H9 (cell line): ENCODE results near the gene ANKRD11. TPM values are rescaled to one million over a fixed set of nuclear protein-coding genes. Genes with fewer than 3 reads are reported as not detected.

Source experiments
- DNase-seq: peaks from one replicate; pipeline ENCODE4 v3.0.0-alpha.2; 2017
- H2AFZ ChIP-seq: one replicate; pipeline ENCODE4 v1.6.1; 2013; ENCODE audit warnings: mild to moderate bottlenecking, low read length, control low read depth, moderate library complexity
- H2AK5ac ChIP-seq: 2 replicates; pipeline ENCODE4 v1.6.1; 2013; ENCODE audit warnings: low read length, control low read depth, mixed read lengths; ENCODE audit not compliant: insufficient read length
- H2BK120ac ChIP-seq: one replicate; pipeline ENCODE4 v1.6.1; 2013; ENCODE audit warnings: low read depth, mild to moderate bottlenecking, low read length, control low read depth, inconsistent platforms; ENCODE audit not compliant: poor library complexity, severe bottlenecking
- H2BK12ac ChIP-seq: 2 replicates; pipeline ENCODE4 v1.6.1; 2013; ENCODE audit warnings: low read length, control low read depth, mixed read lengths, low read depth; ENCODE audit not compliant: insufficient read length
- H2BK15ac ChIP-seq: 2 replicates; pipeline ENCODE4 v1.6.1; 2013; ENCODE audit warnings: low read depth, low read length, control low read depth
- H2BK20ac ChIP-seq: one replicate; pipeline ENCODE4 v1.6.1; 2013; ENCODE audit warnings: low read depth, mild to moderate bottlenecking, low read length, control low read depth, inconsistent platforms; ENCODE audit not compliant: poor library complexity, severe bottlenecking
- H2BK5ac ChIP-seq: 2 replicates; pipeline ENCODE4 v1.6.1; 2013; ENCODE audit warnings: low read length, control low read depth, mixed read lengths; ENCODE audit not compliant: insufficient read length
- H3K14ac ChIP-seq: 2 replicates; pipeline ENCODE4 v1.6.1; 2013; ENCODE audit warnings: low read length, control low read depth; ENCODE audit not compliant: insufficient read depth
- H3K18ac ChIP-seq: 2 replicates; pipeline ENCODE4 v1.6.1; 2013; ENCODE audit warnings: low read depth, mild to moderate bottlenecking, mixed read lengths, low read length, control low read depth; ENCODE audit not compliant: insufficient read length
- H3K23ac ChIP-seq: 2 replicates; pipeline ENCODE4 v1.6.1; 2013; ENCODE audit warnings: low read length, control low read depth, mixed read lengths, low read depth; ENCODE audit not compliant: insufficient read length
- H3K23me2 ChIP-seq: 2 replicates; pipeline ENCODE4 v1.6.1; 2013; ENCODE audit warnings: low read depth, mild to moderate bottlenecking, mixed read lengths, low read length, control low read depth; ENCODE audit not compliant: insufficient read length, poor library complexity, severe bottlenecking
- H3K27ac ChIP-seq: 2 replicates; pipeline ENCODE4 v1.5.1; 2013; ENCODE audit warnings: low read length, control low read depth, mixed read lengths, low read depth; ENCODE audit not compliant: insufficient read length
- H3K27me3 ChIP-seq: 2 replicates; pipeline ENCODE4 v1.6.1; 2013; ENCODE audit warnings: low read length, control low read depth, inconsistent platforms; ENCODE audit not compliant: insufficient read depth
- H3K4ac ChIP-seq: 2 replicates; pipeline ENCODE4 v1.6.1; 2013; ENCODE audit warnings: low read depth, mild to moderate bottlenecking, control low read depth, inconsistent platforms, low read length, moderate library complexity
- H3K4me1 ChIP-seq: 2 replicates; pipeline ENCODE4 v1.6.1; 2013; ENCODE audit warnings: low read length, control low read depth, inconsistent platforms; ENCODE audit not compliant: insufficient read depth
- H3K4me2 ChIP-seq: 2 replicates; pipeline ENCODE4 v1.6.1; 2013; ENCODE audit warnings: low read length, control low read depth, mixed read lengths; ENCODE audit not compliant: insufficient read length, insufficient read depth
- H3K56ac ChIP-seq: 2 replicates; pipeline ENCODE4 v1.6.1; 2013; ENCODE audit warnings: low read depth, mild to moderate bottlenecking, mixed read lengths, low read length, control low read depth; ENCODE audit not compliant: insufficient read length
- H3K79me1 ChIP-seq: 2 replicates; pipeline ENCODE4 v1.6.1; 2013; ENCODE audit warnings: low read depth, mild to moderate bottlenecking, moderate library complexity, low read length, control low read depth, inconsistent platforms; ENCODE audit not compliant: insufficient read depth, poor library complexity, severe bottlenecking
- H3K79me2 ChIP-seq: 2 replicates; pipeline ENCODE4 v1.6.1; 2013; ENCODE audit warnings: low read length, control low read depth, inconsistent platforms; ENCODE audit not compliant: insufficient read depth
- H3K9ac ChIP-seq: 2 replicates; pipeline ENCODE4 v1.6.1; 2013; ENCODE audit warnings: low read length, control low read depth, mixed read lengths; ENCODE audit not compliant: insufficient read length; ENCODE audit errors: extremely low read depth
- H3K9me3 ChIP-seq: one replicate; pipeline ENCODE4 v1.6.1; 2013; ENCODE audit warnings: low read depth, low read length, inconsistent platforms; ENCODE audit not compliant: control insufficient read depth
- H3T11ph ChIP-seq: one replicate; pipeline ENCODE4 v1.6.1; 2013; ENCODE audit warnings: mild to moderate bottlenecking, low read length, control low read depth, inconsistent platforms
- H4K20me1 ChIP-seq: one replicate; pipeline ENCODE4 v1.6.1; 2013; ENCODE audit not compliant: control insufficient read depth, insufficient read length, insufficient read depth
- H4K5ac ChIP-seq: 2 replicates; pipeline ENCODE4 v1.6.1; 2013; ENCODE audit warnings: low read depth, mild to moderate bottlenecking, mixed read lengths, low read length, control low read depth; ENCODE audit not compliant: insufficient read length
- H4K8ac ChIP-seq: replicated peaks from 2 replicates; pipeline ENCODE4 v1.6.1; 2013; ENCODE audit warnings: low read length, control low read depth, mixed read lengths, low read depth; ENCODE audit not compliant: insufficient read length
- H4K91ac ChIP-seq: 2 replicates; pipeline ENCODE4 v1.6.1; 2013; ENCODE audit warnings: low read depth, mild to moderate bottlenecking, moderate library complexity, mixed read lengths, low read length, control low read depth; ENCODE audit not compliant: insufficient read length
- H3K27ac Mint-ChIP-seq, 3 experiments: 2 replicates in 2 of 3; 3 replicates in 1 of 3; pipeline ENCODE4 v1.8.0; 2020 to 2021; ENCODE audit warnings: mixed read lengths in 3 of 3, mild to moderate bottlenecking in 1 of 3, moderate library complexity in 1 of 3
- H3K27me3 Mint-ChIP-seq: 2 replicates; pipeline ENCODE4 v1.8.0; 2021; ENCODE audit warnings: low read depth, mild to moderate bottlenecking, moderate library complexity, mixed read lengths
- H3K36me3 Mint-ChIP-seq, 3 experiments: 2 replicates in 2 of 3; 3 replicates in 1 of 3; pipeline ENCODE4 v1.8.0; 2020 to 2021; ENCODE audit warnings: low read depth in 3 of 3, mixed read lengths in 3 of 3; ENCODE audit not compliant: insufficient read depth in 1 of 3
- H3K4me1 Mint-ChIP-seq, 2 experiments: 2 replicates each; pipeline ENCODE4 v1.8.0; 2020; ENCODE audit warnings: mixed read lengths in 2 of 2
- H3K4me3 Mint-ChIP-seq, 2 experiments: 2 replicates in 1 of 2; 3 replicates in 1 of 2; pipeline ENCODE4 v1.8.0; 2020 to 2021; ENCODE audit warnings: mild to moderate bottlenecking in 2 of 2, mixed read lengths in 2 of 2, moderate library complexity in 1 of 2
- H3K9me3 Mint-ChIP-seq, 2 experiments: 2 replicates in 1 of 2; 3 replicates in 1 of 2; pipeline ENCODE4 v1.8.0; 2020; ENCODE audit warnings: mild to moderate bottlenecking in 2 of 2, mixed read lengths in 2 of 2, moderate library complexity in 1 of 2
- WGBS: extraction: QIAGEN DNeasy Blood & Tissue Kit; methylation state at CpG from one replicate; pipeline ENCODE4 v1.1.7; 2013; ENCODE audit warnings: missing lambda C conversion rate, low lambda C conversion rate, mixed read lengths; ENCODE audit not compliant: insufficient read length; ENCODE audit errors: extremely low coverage; 5-methylcytosine and 5-hydroxymethylcytosine counted together
- total RNA-seq: library from RNA; stranded (reverse); gene quantifications from 2 replicates; pipeline ENCODE4 v1.2.1, GENCODE V29; 2021
- TF ChIP-seq, protein P1 (sequence below): fragments of 200-600 bp; sonication (generic); conservative IDR thresholded peaks from 3 replicates; pipeline ENCODE4 v1.8.0; 2021; ENCODE audit warnings: antibody characterized with exemption, mild to moderate bottlenecking

ANKRD11 gene
- total RNA-seq, 1 experiment from 2014 or later, result 181 TPM

DNA sequence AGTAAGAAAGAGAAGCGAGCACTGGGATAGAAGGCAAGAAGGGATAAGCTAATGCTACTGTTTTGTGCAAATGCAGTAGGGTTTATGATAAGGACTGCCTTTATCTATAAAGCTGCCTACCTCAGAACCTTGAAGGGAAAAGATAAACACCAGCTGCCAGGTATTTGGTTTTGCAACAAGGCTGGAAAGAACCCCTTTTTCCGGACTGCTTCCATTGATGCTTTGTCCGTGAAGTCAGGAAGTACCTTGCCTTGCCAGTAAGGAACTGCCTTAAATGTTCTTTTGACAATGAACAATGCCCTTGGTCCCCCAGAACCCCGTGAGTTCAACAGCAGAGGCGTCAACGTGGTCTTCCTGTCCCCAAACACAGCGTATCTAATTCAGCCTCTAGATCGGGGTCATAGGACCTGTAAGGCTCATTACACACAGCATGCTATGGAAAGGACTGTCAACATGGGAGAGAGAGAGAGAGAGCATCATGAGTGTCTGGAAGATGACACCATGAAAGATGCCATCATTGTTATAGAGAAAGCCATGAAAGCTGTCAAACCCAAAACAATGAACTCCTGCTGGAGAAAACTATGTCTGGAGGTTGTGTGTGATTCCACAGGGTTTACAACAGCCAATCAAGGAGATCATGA, 113.4 kb downstream of the ANKRD11 start:
- no peak overlapping the region for H2BK120ac ChIP-seq
- H3K23me2 ChIP-seq, result no peaks in the 10 kb centered on the region
- no peak overlapping the region for H4K5ac ChIP-seq
- no peak overlapping the region for H3K4me2 ChIP-seq
- no peak overlapping the region for H3K14ac ChIP-seq
- no peak overlapping the region for H3K56ac ChIP-seq
- H2BK5ac ChIP-seq, result no peak overlapping the region
- no peaks in the 10 kb centered on the region for H3K9me3 ChIP-seq
- H3T11ph ChIP-seq, result no peak overlapping the region
- no peak overlapping the region for H3K18ac ChIP-seq
- no peak overlapping the region for H2BK12ac ChIP-seq
- H2AFZ ChIP-seq, result no peak overlapping the region
- H3K9me3 Mint-ChIP-seq, result no peaks in the 10 kb centered on the region
- peaks cover 3% of the 10 kb centered on the region for H4K20me1 ChIP-seq
- H3K27me3 ChIP-seq, result no peaks in the 10 kb centered on the region
- no peak overlapping the region for H2BK20ac ChIP-seq
- peaks cover 2% of the 10 kb centered on the region; the same call in 1 of the 2 replicates for H3K4me1 ChIP-seq
- peaks cover 48 to 60% of the 10 kb centered on the region in 2 experiments for H3K4me1 Mint-ChIP-seq
- no peak overlapping the region for H3K4ac ChIP-seq
- no peak overlapping the region for H4K8ac ChIP-seq
- H4K91ac ChIP-seq, result no peak overlapping the region
- TF ChIP-seq, protein P1, sequence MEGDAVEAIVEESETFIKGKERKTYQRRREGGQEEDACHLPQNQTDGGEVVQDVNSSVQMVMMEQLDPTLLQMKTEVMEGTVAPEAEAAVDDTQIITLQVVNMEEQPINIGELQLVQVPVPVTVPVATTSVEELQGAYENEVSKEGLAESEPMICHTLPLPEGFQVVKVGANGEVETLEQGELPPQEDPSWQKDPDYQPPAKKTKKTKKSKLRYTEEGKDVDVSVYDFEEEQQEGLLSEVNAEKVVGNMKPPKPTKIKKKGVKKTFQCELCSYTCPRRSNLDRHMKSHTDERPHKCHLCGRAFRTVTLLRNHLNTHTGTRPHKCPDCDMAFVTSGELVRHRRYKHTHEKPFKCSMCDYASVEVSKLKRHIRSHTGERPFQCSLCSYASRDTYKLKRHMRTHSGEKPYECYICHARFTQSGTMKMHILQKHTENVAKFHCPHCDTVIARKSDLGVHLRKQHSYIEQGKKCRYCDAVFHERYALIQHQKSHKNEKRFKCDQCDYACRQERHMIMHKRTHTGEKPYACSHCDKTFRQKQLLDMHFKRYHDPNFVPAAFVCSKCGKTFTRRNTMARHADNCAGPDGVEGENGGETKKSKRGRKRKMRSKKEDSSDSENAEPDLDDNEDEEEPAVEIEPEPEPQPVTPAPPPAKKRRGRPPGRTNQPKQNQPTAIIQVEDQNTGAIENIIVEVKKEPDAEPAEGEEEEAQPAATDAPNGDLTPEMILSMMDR, result no peak
- WGBS, result no CpG with 5 or more reads among the region's 8 CpGs
- H2BK15ac ChIP-seq, result no peak overlapping the region
- no peak for DNase-seq
- no peak overlapping the region for H3K4me3 Mint-ChIP-seq
- H3K27me3 Mint-ChIP-seq, result no peaks in the 10 kb centered on the region
- peaks cover 82% of the 10 kb centered on the region for H3K79me2 ChIP-seq
- no peaks in the 10 kb centered on the region for H3K79me1 ChIP-seq
- H3K27ac Mint-ChIP-seq, result peak overlapping the region in 1 of 3 experiments; percentile 17; a peak in 1 of 7 replicates
- H2AK5ac ChIP-seq, result no peak overlapping the region
- H3K9ac ChIP-seq, result no peak overlapping the region
- H3K23ac ChIP-seq, result no peak overlapping the region
- peaks cover under 1 to 3% (median under 1%) of the 10 kb centered on the region in 3 experiments; a peak in 5 of 7 replicates for H3K36me3 Mint-ChIP-seq
- no peak overlapping the region for H3K27ac ChIP-seq
